ENCODE measurements around the gene FLT4. TPM values are rescaled to one million over a fixed set of nuclear protein-coding genes. Genes with fewer than 3 reads are reported as not detected.

The FLT4 gene
- polyA plus RNA-seq, 1 donor (not counting 4 experiments of a cell fraction or from before 2014, with no cell fraction given), result not detected

GRCh38 chr5:180640611-180640860 lies 8.9 kb downstream of the FLT4 start:
- no peaks in the 10 kb centered on the region for H3K4me1 ChIP-seq (ENCODE audit: control insufficient read depth, extremely low read depth, insufficient read depth, low read length)
- FAIRE-seq, result no peak
- H3K4me3 ChIP-seq (ENCODE audit: control insufficient read depth in 2 of 3, extremely low read depth in 1 of 3, insufficient read depth in 2 of 3, low read depth in 1 of 3, low read length in 3 of 3), result no peak overlapping the region
- DNase-seq (ENCODE audit: low read depth, low spot score), result no peak
- dilution Hi-C loops (cut with MboI; ENCODE audit: extremely low pct_ligation_motif_present, low sequenced_read_pairs), result no loop called here
- H3K36me3 ChIP-seq (ENCODE audit: control insufficient read depth in 2 of 2, extremely low read depth in 1 of 2, insufficient read depth in 2 of 2, low read length in 2 of 2), result no peaks in the 10 kb centered on the region
- no peak overlapping the region for H3K9ac ChIP-seq (ENCODE audit: control insufficient read depth, extremely low read depth, insufficient read depth, low read length)
- H3K9me3 ChIP-seq (ENCODE audit: control insufficient read depth, low read depth, low read length), result no peaks in the 10 kb centered on the region
- no peaks in the 10 kb centered on the region for H3K27me3 ChIP-seq (ENCODE audit: control insufficient read depth, extremely low read depth, insufficient read depth, low read length)
- H3K9me1 ChIP-seq (ENCODE audit: control insufficient read depth, extremely low read depth, insufficient read depth, low read length), result no peaks in the 10 kb centered on the region
- H3K27ac ChIP-seq (ENCODE audit: control insufficient read depth, insufficient read depth, low read length), result no peak overlapping the region
- no peaks in the 10 kb centered on the region for H3K79me2 ChIP-seq (ENCODE audit: control insufficient read depth, insufficient read depth, low read length)
- TF ChIP-seq EZH2 (IDR thresholded peaks at IDR 0.05; ENCODE audit: low read length), result no peak
- no peak for TF ChIP-seq CTCF (optimal IDR thresholded peaks at IDR 0.05 in 1 of 3, IDR thresholded peaks at IDR 0.05 in 1 of 3, conservative IDR thresholded peaks at IDR 0.05 in 1 of 3; ENCODE audit: extremely low read depth in 1 of 3, insufficient read depth in 2 of 3, low read length in 3 of 3)
- H4K20me1 ChIP-seq (ENCODE audit: control insufficient read depth, extremely low read depth, insufficient read depth, low read length), result no peaks in the 10 kb centered on the region
- H2AFZ ChIP-seq (ENCODE audit: control insufficient read depth, low read length), result no peak overlapping the region
- H3K4me2 ChIP-seq (ENCODE audit: control insufficient read depth, extremely low read depth, insufficient read depth, low read depth, low read length), result no peak overlapping the region

GRCh38 chr5:180639741-180640610 lies 9.4 kb downstream of the FLT4 start:
- Histone ChIP-seq H4K20me1 (ENCODE audit: control insufficient read depth, extremely low read depth, insufficient read depth, low read length) (no peaks in the 10 kb centered on the region), H3K27me3 (ENCODE audit: control insufficient read depth, extremely low read depth, insufficient read depth, low read length) (no peaks in the 10 kb centered on the region), H3K4me1 (ENCODE audit: control insufficient read depth, extremely low read depth, insufficient read depth, low read length) (no peaks in the 10 kb centered on the region), H3K9ac (ENCODE audit: control insufficient read depth, extremely low read depth, insufficient read depth, low read length) (no peak overlapping the region), H2AFZ (ENCODE audit: control insufficient read depth, low read length) (no peak overlapping the region), H3K4me2 (ENCODE audit: control insufficient read depth, extremely low read depth, insufficient read depth, low read depth, low read length) (no peak overlapping the region), H3K9me1 (ENCODE audit: control insufficient read depth, extremely low read depth, insufficient read depth, low read length) (no peaks in the 10 kb centered on the region), H3K9me3 (ENCODE audit: control insufficient read depth, low read depth, low read length) (no peaks in the 10 kb centered on the region), H3K79me2 (ENCODE audit: control insufficient read depth, insufficient read depth, low read length) (no peaks in the 10 kb centered on the region), H3K4me3 (ENCODE audit: control insufficient read depth in 2 of 3, extremely low read depth in 1 of 3, insufficient read depth in 2 of 3, low read depth in 1 of 3, low read length in 3 of 3) (no peak overlapping the region), H3K27ac (ENCODE audit: control insufficient read depth, insufficient read depth, low read length) (no peak overlapping the region), H3K36me3 (ENCODE audit: control insufficient read depth in 2 of 2, extremely low read depth in 1 of 2, insufficient read depth in 2 of 2, low read length in 2 of 2) (no peaks in the 10 kb centered on the region)
- dilution Hi-C loops (cut with MboI; ENCODE audit: extremely low pct_ligation_motif_present, low sequenced_read_pairs), result no loop called here
- DNase-seq (ENCODE audit: low read depth, low spot score) (no peak), FAIRE-seq (no peak)
- no peak for TF ChIP-seq EZH2 (IDR thresholded peaks at IDR 0.05; ENCODE audit: low read length)
- no peak for TF ChIP-seq CTCF (optimal IDR thresholded peaks at IDR 0.05 in 1 of 3, IDR thresholded peaks at IDR 0.05 in 1 of 3, conservative IDR thresholded peaks at IDR 0.05 in 1 of 3; ENCODE audit: extremely low read depth in 1 of 3, insufficient read depth in 2 of 3, low read length in 3 of 3)
